HepG2 (cell line): ENCODE data around the gene SLC39A1. TPM values are rescaled to one million over a fixed set of nuclear protein-coding genes. Genes with fewer than 3 reads are reported as not detected.
A peak's percentile ranks its signal among the peaks of the same experiment; 100 is the strongest.

Experiments
- BRCA1 ChIP-seq: sonication (generic); formaldehyde crosslinking; IDR thresholded peaks from 2 replicates; pipeline ENCODE4 v1.4.0; 2020; ENCODE audit warnings: missing genetic modification reagents
- CBFB ChIP-seq: sonication (generic); formaldehyde crosslinking; IDR thresholded peaks from 2 replicates; pipeline ENCODE4 v1.4.0; 2020; ENCODE audit warnings: missing genetic modification reagents
- FOSL2 ChIP-seq: sonication (generic); formaldehyde crosslinking; IDR thresholded peaks from 2 replicates; pipeline ENCODE4 v1.4.0; 2020; ENCODE audit warnings: missing genetic modification reagents
- GZF1 ChIP-seq: sonication (generic); formaldehyde crosslinking; IDR thresholded peaks from 2 replicates; pipeline ENCODE4 v1.5.1; 2020; ENCODE audit warnings: mild to moderate bottlenecking, missing genetic modification reagents
- HCFC1 ChIP-seq: fragments of 150-350 bp; IDR thresholded peaks from 2 replicates; pipeline ENCODE4 v1.6.1; 2014; ENCODE audit warnings: low read depth, low read length
- MEF2D ChIP-seq: sonication (generic); formaldehyde crosslinking; IDR thresholded peaks from 2 replicates; pipeline ENCODE4 v1.5.1; 2020; ENCODE audit warnings: mild to moderate bottlenecking, missing genetic modification reagents
- NR3C1 ChIP-seq: sonication (generic); formaldehyde crosslinking; IDR thresholded peaks from 2 replicates; pipeline ENCODE4 v1.4.0; 2020; ENCODE audit warnings: missing genetic modification reagents
- SOX6 ChIP-seq, 2 experiments: fragments of 450-650 bp in 1 of 2; sonication (generic) in 1 of 2; formaldehyde crosslinking in 1 of 2; IDR thresholded peaks; 2 replicates each; pipeline versions ENCODE4 v1.4.0 to v1.6.1; 2017 to 2020; ENCODE audit warnings: antibody characterized with exemption in 1 of 2, mild to moderate bottlenecking in 1 of 2, missing genetic modification reagents in 1 of 2
- ZMAT3 ChIP-seq: sonication (generic); formaldehyde crosslinking; conservative IDR thresholded peaks from 2 replicates; pipeline ENCODE4 v1.7.0; 2021; ENCODE audit warnings: missing genetic modification reagents
- ZNF598 ChIP-seq: sonication (generic); formaldehyde crosslinking; IDR thresholded peaks from 2 replicates; pipeline ENCODE4 v1.5.1; 2020; ENCODE audit warnings: mild to moderate bottlenecking, missing genetic modification reagents, borderline replicate concordance
- ZSCAN12 ChIP-seq: sonication (generic); formaldehyde crosslinking; IDR thresholded peaks from 2 replicates; pipeline ENCODE4 v1.9.0; 2021; ENCODE audit warnings: mild to moderate bottlenecking, missing genetic modification reagents
- polyA plus RNA-seq, 8 experiments: library from polyadenylated mRNA; depleted of rRNA in 3 of 8; stranded (reverse) in 7 of 8; unstranded in 1 of 8; fragments of >200 nt; fragmentation: Illumina TruSeq in 4 of 8; extraction: Trizol in 4 of 8; gene quantifications; 2 replicates each; pipeline versions ENCODE4 v1.2.1 to v1.2.3, GENCODE V29; 2011 to 2016; ENCODE audit warnings: low read depth in 4 of 8, missing spikeins in 1 of 8, mixed read lengths in 1 of 8; ENCODE audit not compliant: insufficient read depth in 1 of 8
- total RNA-seq, 5 experiments: library from RNA; depleted of rRNA; stranded (reverse); fragments of >200 nt; fragmentation: Illumina TruSeq; extraction: Trizol; gene quantifications; 2 replicates each; pipeline ENCODE4 v1.2.3, GENCODE V29; 2016; ENCODE audit warnings: low read depth in 1 of 5
- TF ChIP-seq, protein P1 (sequence below): sonication (generic); formaldehyde crosslinking; IDR thresholded peaks from 2 replicates; pipeline ENCODE4 v1.5.1; 2020; ENCODE audit warnings: missing genetic modification reagents, mild to moderate bottlenecking, borderline replicate concordance
- TF ChIP-seq, protein P2 (sequence below): sonication (generic); formaldehyde crosslinking; IDR thresholded peaks from one replicate; pipeline ENCODE4 v1.5.1; 2020; ENCODE audit warnings: mild to moderate bottlenecking, missing genetic modification reagents; ENCODE audit errors: not compliant biosample characterization
- TF ChIP-seq, protein P3 (sequence below): sonication (generic); formaldehyde crosslinking; IDR thresholded peaks from 2 replicates; pipeline ENCODE4 v1.5.0; 2020; ENCODE audit warnings: missing genetic modification reagents, mild to moderate bottlenecking, borderline replicate concordance
- TF ChIP-seq, protein P4 (sequence below): sonication (generic); formaldehyde crosslinking; IDR thresholded peaks from 2 replicates; pipeline ENCODE4 v1.5.1; 2020; ENCODE audit warnings: missing genetic modification reagents, mild to moderate bottlenecking, borderline replicate concordance

The SLC39A1 gene
- total and polyA plus RNA-seq, 2 of the 13 experiments (the other 11 are each of a cell fraction or from before 2014, with no cell fraction given) = 71.2 to 78.4 TPM

DNA sequence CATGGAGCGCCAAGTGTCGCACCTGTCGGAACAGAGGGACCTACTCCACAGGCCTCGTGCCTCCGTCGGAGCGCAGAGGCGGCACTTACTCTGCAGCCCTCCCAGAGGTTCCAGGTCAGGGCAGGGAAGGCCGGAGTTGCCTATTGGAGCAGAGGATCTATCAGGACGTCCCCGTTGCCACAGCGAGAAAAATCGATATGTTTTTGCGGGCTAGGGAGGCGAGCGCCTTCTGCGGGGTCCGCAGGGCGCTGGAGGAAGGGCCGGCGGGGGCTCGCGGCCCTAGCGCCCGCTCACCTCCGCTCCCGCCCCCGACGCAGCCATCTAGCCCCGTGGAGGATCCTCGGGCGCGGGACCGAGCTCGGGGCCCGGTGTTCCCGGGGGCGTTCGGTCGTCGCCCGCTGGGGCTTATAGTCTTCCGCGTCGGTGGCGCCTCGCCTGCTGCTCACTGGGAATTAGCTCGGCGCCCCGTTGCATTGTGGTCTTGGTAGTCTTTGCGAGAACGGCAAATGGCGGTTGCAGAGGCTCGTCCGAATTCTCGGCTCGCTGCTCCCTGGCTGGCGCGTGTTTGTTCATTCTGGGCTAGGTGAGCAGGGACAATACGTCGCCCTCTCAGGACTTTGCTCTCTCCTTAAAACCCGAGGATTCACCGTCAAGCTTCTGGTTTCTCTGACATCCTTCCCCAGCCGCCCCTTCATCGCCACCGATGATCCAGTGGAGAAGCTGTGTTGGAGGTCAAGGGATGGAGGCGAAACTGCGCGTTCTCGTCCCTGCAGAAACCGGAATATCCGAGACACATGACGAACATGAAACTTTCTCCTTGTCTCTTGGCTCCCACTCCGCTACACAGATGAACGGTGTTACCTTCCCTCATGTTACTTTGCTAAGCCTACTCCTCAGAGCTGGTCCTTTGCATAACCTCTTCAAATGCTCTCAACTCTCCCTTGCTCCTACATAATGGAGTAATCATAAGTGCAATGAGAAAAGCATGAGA lies 14.2 kb upstream of the SLC39A1 start, which contains the start of gene JTB (continued):
- no peak for TF ChIP-seq MEF2D
- TF ChIP-seq ZMAT3 = peak; percentile 65; the same call in 1 of the 2 replicates
- TF ChIP-seq, protein P1, sequence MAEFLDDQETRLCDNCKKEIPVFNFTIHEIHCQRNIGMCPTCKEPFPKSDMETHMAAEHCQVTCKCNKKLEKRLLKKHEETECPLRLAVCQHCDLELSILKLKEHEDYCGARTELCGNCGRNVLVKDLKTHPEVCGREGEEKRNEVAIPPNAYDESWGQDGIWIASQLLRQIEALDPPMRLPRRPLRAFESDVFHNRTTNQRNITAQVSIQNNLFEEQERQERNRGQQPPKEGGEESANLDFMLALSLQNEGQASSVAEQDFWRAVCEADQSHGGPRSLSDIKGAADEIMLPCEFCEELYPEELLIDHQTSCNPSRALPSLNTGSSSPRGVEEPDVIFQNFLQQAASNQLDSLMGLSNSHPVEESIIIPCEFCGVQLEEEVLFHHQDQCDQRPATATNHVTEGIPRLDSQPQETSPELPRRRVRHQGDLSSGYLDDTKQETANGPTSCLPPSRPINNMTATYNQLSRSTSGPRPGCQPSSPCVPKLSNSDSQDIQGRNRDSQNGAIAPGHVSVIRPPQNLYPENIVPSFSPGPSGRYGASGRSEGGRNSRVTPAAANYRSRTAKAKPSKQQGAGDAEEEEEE (CRISPR knock-in tag) = no peak
- no peak for TF ChIP-seq SOX6 (IDR thresholded peaks at IDR 0.05)
- TF ChIP-seq SOX6 (CRISPR knock-in tag; IDR thresholded peaks at IDR 0.05) = peak; percentile 30; the same call in 1 of the 2 replicates
- TF ChIP-seq, protein P2, sequence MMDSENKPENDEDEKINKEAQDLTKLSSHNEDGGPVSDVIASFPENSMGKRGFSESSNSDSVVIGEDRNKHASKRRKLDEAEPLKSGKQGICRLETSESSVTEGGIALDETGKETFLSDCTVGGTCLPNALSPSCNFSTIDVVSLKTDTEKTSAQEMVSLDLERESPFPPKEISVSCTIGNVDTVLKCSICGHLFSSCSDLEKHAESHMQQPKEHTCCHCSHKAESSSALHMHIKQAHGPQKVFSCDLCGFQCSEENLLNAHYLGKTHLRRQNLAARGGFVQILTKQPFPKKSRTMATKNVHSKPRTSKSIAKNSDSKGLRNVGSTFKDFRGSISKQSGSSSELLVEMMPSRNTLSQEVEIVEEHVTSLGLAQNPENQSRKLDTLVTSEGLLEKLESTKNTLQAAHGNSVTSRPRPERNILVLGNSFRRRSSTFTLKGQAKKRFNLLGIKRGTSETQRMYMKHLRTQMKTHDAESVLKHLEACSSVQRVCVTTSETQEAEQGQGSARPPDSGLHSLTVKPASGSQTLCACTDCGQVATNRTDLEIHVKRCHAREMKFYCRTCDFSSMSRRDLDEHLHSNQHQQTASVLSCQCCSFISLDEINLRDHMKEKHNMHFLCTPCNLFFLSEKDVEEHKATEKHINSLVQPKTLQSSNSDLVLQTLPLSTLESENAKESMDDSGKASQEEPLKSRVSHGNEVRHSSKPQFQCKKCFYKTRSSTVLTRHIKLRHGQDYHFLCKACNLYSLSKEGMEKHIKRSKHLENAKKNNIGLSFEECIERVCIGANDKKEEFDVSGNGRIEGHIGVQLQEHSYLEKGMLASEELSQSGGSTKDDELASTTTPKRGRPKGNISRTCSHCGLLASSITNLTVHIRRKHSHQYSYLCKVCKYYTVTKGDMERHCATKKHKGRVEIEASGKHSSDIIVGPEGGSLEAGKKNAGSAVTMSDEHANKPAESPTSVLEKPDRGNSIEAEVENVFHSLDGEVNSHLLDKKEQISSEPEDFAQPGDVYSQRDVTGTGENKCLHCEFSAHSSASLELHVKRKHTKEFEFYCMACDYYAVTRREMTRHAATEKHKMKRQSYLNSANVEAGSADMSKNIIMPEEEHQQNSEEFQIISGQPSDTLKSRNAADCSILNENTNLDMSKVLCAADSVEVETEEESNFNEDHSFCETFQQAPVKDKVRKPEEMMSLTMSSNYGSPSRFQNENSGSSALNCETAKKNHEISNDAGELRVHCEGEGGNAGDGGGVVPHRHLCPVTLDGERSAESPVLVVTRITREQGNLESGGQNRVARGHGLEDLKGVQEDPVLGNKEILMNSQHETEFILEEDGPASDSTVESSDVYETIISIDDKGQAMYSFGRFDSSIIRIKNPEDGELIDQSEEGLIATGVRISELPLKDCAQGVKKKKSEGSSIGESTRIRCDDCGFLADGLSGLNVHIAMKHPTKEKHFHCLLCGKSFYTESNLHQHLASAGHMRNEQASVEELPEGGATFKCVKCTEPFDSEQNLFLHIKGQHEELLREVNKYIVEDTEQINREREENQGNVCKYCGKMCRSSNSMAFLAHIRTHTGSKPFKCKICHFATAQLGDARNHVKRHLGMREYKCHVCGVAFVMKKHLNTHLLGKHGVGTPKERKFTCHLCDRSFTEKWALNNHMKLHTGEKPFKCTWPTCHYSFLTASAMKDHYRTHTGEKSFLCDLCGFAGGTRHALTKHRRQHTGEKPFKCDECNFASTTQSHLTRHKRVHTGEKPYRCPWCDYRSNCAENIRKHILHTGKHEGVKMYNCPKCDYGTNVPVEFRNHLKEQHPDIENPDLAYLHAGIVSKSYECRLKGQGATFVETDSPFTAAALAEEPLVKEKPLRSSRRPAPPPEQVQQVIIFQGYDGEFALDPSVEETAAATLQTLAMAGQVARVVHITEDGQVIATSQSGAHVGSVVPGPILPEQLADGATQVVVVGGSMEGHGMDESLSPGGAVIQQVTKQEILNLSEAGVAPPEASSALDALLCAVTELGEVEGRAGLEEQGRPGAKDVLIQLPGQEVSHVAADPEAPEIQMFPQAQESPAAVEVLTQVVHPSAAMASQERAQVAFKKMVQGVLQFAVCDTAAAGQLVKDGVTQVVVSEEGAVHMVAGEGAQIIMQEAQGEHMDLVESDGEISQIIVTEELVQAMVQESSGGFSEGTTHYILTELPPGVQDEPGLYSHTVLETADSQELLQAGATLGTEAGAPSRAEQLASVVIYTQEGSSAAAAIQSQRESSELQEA (CRISPR knock-in tag) = peak; percentile 95
- TF ChIP-seq, protein P3, sequence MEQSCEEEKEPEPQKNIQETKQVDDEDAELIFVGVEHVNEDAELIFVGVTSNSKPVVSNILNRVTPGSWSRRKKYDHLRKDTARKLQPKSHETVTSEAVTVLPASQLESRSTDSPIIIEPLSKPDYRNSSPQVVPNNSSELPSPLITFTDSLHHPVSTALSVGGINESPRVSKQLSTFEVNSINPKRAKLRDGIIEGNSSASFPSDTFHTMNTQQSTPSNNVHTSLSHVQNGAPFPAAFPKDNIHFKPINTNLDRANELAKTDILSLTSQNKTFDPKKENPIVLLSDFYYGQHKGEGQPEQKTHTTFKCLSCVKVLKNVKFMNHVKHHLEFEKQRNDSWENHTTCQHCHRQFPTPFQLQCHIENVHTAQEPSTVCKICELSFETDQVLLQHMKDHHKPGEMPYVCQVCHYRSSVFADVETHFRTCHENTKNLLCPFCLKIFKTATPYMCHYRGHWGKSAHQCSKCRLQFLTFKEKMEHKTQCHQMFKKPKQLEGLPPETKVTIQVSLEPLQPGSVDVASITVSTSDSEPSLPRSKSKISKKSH (CRISPR knock-in tag) = peak; percentile 30; the same call in 1 of the 2 replicates
- TF ChIP-seq, protein P4, sequence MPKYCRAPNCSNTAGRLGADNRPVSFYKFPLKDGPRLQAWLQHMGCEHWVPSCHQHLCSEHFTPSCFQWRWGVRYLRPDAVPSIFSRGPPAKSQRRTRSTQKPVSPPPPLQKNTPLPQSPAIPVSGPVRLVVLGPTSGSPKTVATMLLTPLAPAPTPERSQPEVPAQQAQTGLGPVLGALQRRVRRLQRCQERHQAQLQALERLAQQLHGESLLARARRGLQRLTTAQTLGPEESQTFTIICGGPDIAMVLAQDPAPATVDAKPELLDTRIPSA (CRISPR knock-in tag) = peak; percentile 69; the same call in 1 of the 2 replicates
- peak; percentile 48; the same call in 1 of the 2 replicates for TF ChIP-seq ZNF598
- no peak; the same call in 1 of the 2 replicates for TF ChIP-seq GZF1 (CRISPR knock-in tag)
- no peak for TF ChIP-seq NR3C1
- TF ChIP-seq ZSCAN12 = no peak; the same call in 1 of the 2 replicates
- TF ChIP-seq FOSL2 (CRISPR knock-in tag) = peak; percentile 32; the same call in 1 of the 2 replicates
- TF ChIP-seq BRCA1 (CRISPR knock-in tag) = no peak
- peak; percentile 82 for TF ChIP-seq HCFC1
- TF ChIP-seq CBFB (CRISPR knock-in tag) = peak; percentile 64
